ENCODE measurements around the gene ZFC3H1.

Gene ZFC3H1

DNA sequence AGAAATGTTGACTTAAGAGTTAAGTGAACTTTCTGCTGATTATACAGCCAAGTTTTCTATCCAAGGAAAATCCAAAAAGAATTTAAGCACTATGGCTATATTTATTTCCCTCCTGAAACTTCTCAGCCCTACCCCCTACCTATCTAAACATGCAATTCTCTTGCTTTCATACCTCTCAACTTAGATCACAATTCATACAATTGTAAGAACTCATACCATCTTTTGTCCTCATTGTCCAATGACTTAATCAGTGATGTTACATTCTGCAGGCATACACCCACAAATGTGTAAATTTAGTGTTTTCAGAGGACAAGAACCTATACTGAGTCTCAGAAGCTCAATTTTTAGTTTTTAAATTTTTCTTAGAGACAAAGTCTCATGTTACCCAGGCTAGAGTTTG lies 62.1 kb downstream of the ZFC3H1 start:
- Histone ChIP-seq H3K9me2 (replicated peaks; ENCODE audit: control insufficient read depth, low read length) (no peaks in the 10 kb centered on the region), H3K9me3 (ENCODE audit: control insufficient read depth, insufficient read depth, low read length) (peaks cover 11% of the 10 kb centered on the region; the same call in 1 of the 2 replicates), H3K4me3 (ENCODE audit: low read length) (no peak overlapping the region), H3K79me2 (ENCODE audit: control insufficient read depth, low read length) (no peaks in the 10 kb centered on the region), H3F3A (ENCODE audit: control insufficient read depth, insufficient read depth) (no peaks in the 10 kb centered on the region; the same call in 1 of the 2 replicates), H3K36me3 (ENCODE audit: control insufficient read depth, low read length) (peaks cover 1% of the 10 kb centered on the region; the same call in 1 of the 2 replicates), H3K4me2 (ENCODE audit: low read length) (no peak overlapping the region), H4K20me1 (ENCODE audit: control insufficient read depth, insufficient read depth, low read depth, low read length) (no peaks in the 10 kb centered on the region), H3K27me3 (ENCODE audit: control insufficient read depth, low read length) (no peaks in the 10 kb centered on the region), H3K4me1 (ENCODE audit: control insufficient read depth, low read length) (no peaks in the 10 kb centered on the region), H3K27ac (ENCODE audit: low read depth, low read length) (no peak overlapping the region)
- TF ChIP-seq, protein P1, sequence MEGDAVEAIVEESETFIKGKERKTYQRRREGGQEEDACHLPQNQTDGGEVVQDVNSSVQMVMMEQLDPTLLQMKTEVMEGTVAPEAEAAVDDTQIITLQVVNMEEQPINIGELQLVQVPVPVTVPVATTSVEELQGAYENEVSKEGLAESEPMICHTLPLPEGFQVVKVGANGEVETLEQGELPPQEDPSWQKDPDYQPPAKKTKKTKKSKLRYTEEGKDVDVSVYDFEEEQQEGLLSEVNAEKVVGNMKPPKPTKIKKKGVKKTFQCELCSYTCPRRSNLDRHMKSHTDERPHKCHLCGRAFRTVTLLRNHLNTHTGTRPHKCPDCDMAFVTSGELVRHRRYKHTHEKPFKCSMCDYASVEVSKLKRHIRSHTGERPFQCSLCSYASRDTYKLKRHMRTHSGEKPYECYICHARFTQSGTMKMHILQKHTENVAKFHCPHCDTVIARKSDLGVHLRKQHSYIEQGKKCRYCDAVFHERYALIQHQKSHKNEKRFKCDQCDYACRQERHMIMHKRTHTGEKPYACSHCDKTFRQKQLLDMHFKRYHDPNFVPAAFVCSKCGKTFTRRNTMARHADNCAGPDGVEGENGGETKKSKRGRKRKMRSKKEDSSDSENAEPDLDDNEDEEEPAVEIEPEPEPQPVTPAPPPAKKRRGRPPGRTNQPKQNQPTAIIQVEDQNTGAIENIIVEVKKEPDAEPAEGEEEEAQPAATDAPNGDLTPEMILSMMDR (IDR thresholded peaks at IDR 0.05; ENCODE audit: low read depth, low read length, poor library complexity, severe bottlenecking): no peak
- TF ChIP-seq EZH2phosphoT487 (IDR thresholded peaks at IDR 0.05; ENCODE audit: borderline replicate concordance, low read length): no peak

DNA sequence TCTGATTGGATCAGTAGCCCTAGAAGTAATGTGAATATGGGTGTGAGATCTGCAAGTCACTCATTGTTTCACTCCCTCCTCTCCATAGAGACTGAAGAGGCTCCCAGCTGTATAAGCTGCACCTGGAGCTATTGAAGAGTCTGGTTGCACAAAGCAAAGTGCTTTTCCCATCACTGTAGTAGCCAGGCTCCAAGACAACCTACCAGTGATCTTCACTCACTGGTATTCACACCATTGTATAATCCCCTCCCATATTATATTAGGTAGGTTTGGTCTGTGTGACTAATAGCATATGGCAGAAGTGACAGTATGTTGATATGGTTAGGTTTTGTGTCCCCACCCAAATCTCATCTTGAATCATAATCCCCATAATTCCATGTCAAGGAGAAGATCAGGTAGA lies 64.4 kb downstream of the ZFC3H1 start:
- no peaks in the 10 kb centered on the region for H3K9me2 ChIP-seq (replicated peaks; ENCODE audit: control insufficient read depth, low read length)
- TF ChIP-seq, protein P1 (IDR thresholded peaks at IDR 0.05; ENCODE audit: low read depth, low read length, poor library complexity, severe bottlenecking): no peak
- no peak for TF ChIP-seq EZH2phosphoT487 (IDR thresholded peaks at IDR 0.05; ENCODE audit: borderline replicate concordance, low read length)
- H3K4me3 ChIP-seq (ENCODE audit: low read length): no peak overlapping the region
- no peaks in the 10 kb centered on the region for H3K36me3 ChIP-seq (ENCODE audit: control insufficient read depth, low read length)
- peaks cover 11% of the 10 kb centered on the region; the same call in 1 of the 2 replicates for H3K9me3 ChIP-seq (ENCODE audit: control insufficient read depth, insufficient read depth, low read length)
- H4K20me1 ChIP-seq (ENCODE audit: control insufficient read depth, insufficient read depth, low read depth, low read length): no peaks in the 10 kb centered on the region
- H3K4me1 ChIP-seq (ENCODE audit: control insufficient read depth, low read length): no peaks in the 10 kb centered on the region
- no peaks in the 10 kb centered on the region for H3K79me2 ChIP-seq (ENCODE audit: control insufficient read depth, low read length)
- H3K27ac ChIP-seq (ENCODE audit: low read depth, low read length): no peak overlapping the region
- H3K4me2 ChIP-seq (ENCODE audit: low read length): no peak overlapping the region
- peaks cover 3% of the 10 kb centered on the region; the same call in 1 of the 2 replicates for H3K27me3 ChIP-seq (ENCODE audit: control insufficient read depth, low read length)
- H3F3A ChIP-seq (ENCODE audit: control insufficient read depth, insufficient read depth): no peaks in the 10 kb centered on the region

DNA sequence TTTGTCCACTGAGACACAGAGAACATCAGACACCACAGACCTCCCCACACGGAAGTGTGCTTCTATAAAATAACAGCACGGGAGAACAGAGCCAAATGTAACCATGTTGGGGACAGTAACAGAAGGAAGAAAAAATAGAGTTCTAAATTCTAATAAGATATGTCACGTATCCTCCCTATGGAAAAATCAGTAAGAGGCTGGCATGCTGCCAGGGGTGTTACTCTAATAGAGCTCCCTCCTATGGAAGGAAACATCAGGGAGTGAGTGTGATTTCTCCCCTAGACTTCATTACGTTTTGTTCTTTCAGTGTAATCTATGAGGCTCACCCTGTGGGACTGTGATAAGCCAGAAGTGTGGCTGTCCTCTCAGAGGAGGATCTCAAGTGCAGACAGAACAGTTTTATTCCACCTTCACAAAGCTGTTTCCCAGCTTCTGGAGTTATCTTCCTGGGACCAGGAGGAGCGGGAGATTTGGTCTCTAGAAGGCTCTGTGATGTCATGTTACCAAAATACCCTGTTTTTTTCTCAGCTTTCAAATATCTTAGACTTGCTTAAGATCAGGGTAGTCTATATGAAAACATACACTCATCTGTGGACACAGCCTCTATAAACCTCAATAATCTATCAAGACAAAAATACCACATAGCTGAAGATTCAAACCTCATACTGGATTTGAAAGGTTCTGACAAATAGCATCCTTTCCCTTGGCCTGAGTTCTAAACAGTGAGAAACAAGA lies 69.3 kb downstream of the ZFC3H1 start:
- H3K4me2 ChIP-seq (ENCODE audit: low read length): no peak overlapping the region
- H4K20me1 ChIP-seq (ENCODE audit: control insufficient read depth, insufficient read depth, low read depth, low read length): no peaks in the 10 kb centered on the region
- H3K4me1 ChIP-seq (ENCODE audit: control insufficient read depth, low read length): no peaks in the 10 kb centered on the region
- no peaks in the 10 kb centered on the region for H3F3A ChIP-seq (ENCODE audit: control insufficient read depth, insufficient read depth)
- H3K9me2 ChIP-seq (replicated peaks; ENCODE audit: control insufficient read depth, low read length): no peaks in the 10 kb centered on the region
- no peak overlapping the region for H3K4me3 ChIP-seq (ENCODE audit: low read length)
- peaks cover 3% of the 10 kb centered on the region; the same call in 1 of the 2 replicates for H3K9me3 ChIP-seq (ENCODE audit: control insufficient read depth, insufficient read depth, low read length)
- no peaks in the 10 kb centered on the region for H3K36me3 ChIP-seq (ENCODE audit: control insufficient read depth, low read length)
- H3K27ac ChIP-seq (ENCODE audit: low read depth, low read length): no peak overlapping the region
- H3K27me3 ChIP-seq (ENCODE audit: control insufficient read depth, low read length): peaks cover 6% of the 10 kb centered on the region; the same call in 1 of the 2 replicates
- TF ChIP-seq EZH2phosphoT487 (IDR thresholded peaks at IDR 0.05; ENCODE audit: borderline replicate concordance, low read length): no peak
- TF ChIP-seq, protein P1 (IDR thresholded peaks at IDR 0.05; ENCODE audit: low read depth, low read length, poor library complexity, severe bottlenecking): no peak
- no peaks in the 10 kb centered on the region for H3K79me2 ChIP-seq (ENCODE audit: control insufficient read depth, low read length)
